WTC11 (cell line): ENCODE data around the gene AGPAT4. TPM values are rescaled to one million over a fixed set of nuclear protein-coding genes. Genes with fewer than 3 reads are reported as not detected.
A peak's percentile ranks its signal among the peaks of the same experiment; 100 is the strongest.

ENCODE experiments used
- ATAC-seq: fragments of 200-7000 bp; cut with Tn5 transposase; 2 replicates; pipeline ENCODE4 v1.10.0; 2021; ENCODE audit warnings: mild to moderate bottlenecking, moderate library complexity
- CTCF ChIA-PET: fragments of 300-600 bp; sonication (Branson Sonifier 250); formaldehyde crosslinking; loops from one replicate; lab custom pipeline; 2021; ENCODE audit warnings: antibody characterized with exemption; lab: Charles Lee
- POLR2A ChIA-PET: fragments of 350-600 bp; sonication (Branson Sonifier 250); formaldehyde crosslinking; loops from one replicate; lab custom pipeline; 2021; ENCODE audit warnings: antibody characterized with exemption; lab: Charles Lee
- DNase-seq: peaks from one replicate; pipeline ENCODE4 v3.0.0; 2021; ENCODE audit warnings: low spot score
- H3K27ac Mint-ChIP-seq: 2 replicates; pipeline ENCODE4 v1.8.0; 2021; ENCODE audit warnings: mixed read lengths
- H3K27me3 Mint-ChIP-seq: 2 replicates; pipeline ENCODE4 v1.8.0; 2021; ENCODE audit warnings: low read depth, mild to moderate bottlenecking, moderate library complexity, mixed read lengths
- H3K36me3 Mint-ChIP-seq: 2 replicates; pipeline ENCODE4 v1.8.0; 2021; ENCODE audit warnings: mixed read lengths
- H3K4me1 Mint-ChIP-seq: 2 replicates; pipeline ENCODE4 v1.8.0; 2022; ENCODE audit warnings: mixed read lengths
- H3K4me3 Mint-ChIP-seq: 2 replicates; pipeline ENCODE4 v1.8.0; 2021; ENCODE audit warnings: mild to moderate bottlenecking, moderate library complexity, mixed read lengths
- H3K9me3 Mint-ChIP-seq: 2 replicates; pipeline ENCODE4 v1.8.0; 2021; ENCODE audit warnings: mixed read lengths
- CREM ChIP-seq: sonication (generic); formaldehyde crosslinking; IDR thresholded peaks from 2 replicates; pipeline ENCODE4 v1.8.1; 2022; ENCODE audit warnings: mild to moderate bottlenecking, missing genetic modification reagents, moderate library complexity
- CTCF ChIP-seq: fragments of 200-600 bp; IDR thresholded peaks from 2 replicates; pipeline ENCODE4 v1.8.0; 2022; ENCODE audit warnings: antibody characterized with exemption
- E2F1 ChIP-seq: sonication (generic); formaldehyde crosslinking; IDR thresholded peaks from 2 replicates; pipeline ENCODE4 v1.8.0; 2022; ENCODE audit warnings: mild to moderate bottlenecking, missing genetic modification reagents
- FOXP4 ChIP-seq: sonication (generic); formaldehyde crosslinking; IDR thresholded peaks from 2 replicates; pipeline ENCODE4 v1.8.0; 2022; ENCODE audit warnings: mild to moderate bottlenecking, missing genetic modification reagents
- GTF2I ChIP-seq: fragments of 250-450 bp; sonication (Bioruptor Pico); conservative IDR thresholded peaks from 2 replicates; pipeline ENCODE4 v1.4.0; 2021; ENCODE audit warnings: mild to moderate bottlenecking
- HMGA2 ChIP-seq: fragments of 250-450 bp; sonication (Bioruptor Pico); IDR thresholded peaks from 2 replicates; pipeline ENCODE4 v1.4.0; 2021; ENCODE audit warnings: mild to moderate bottlenecking, moderate library complexity
- IRF1 ChIP-seq: sonication (generic); formaldehyde crosslinking; IDR thresholded peaks from 2 replicates; pipeline ENCODE4 v1.8.0; 2023; ENCODE audit warnings: missing genetic modification reagents
- SMAD3 ChIP-seq: sonication (generic); formaldehyde crosslinking; IDR thresholded peaks from 2 replicates; pipeline ENCODE4 v1.8.0; 2022; ENCODE audit warnings: missing genetic modification reagents, mild to moderate bottlenecking, borderline replicate concordance
- TEAD1 ChIP-seq: sonication (generic); formaldehyde crosslinking; IDR thresholded peaks from 2 replicates; pipeline ENCODE4 v1.8.0; 2022; ENCODE audit warnings: mild to moderate bottlenecking, missing genetic modification reagents
- TEAD4 ChIP-seq: sonication (generic); formaldehyde crosslinking; IDR thresholded peaks from 2 replicates; pipeline ENCODE4 v1.8.0; 2022; ENCODE audit warnings: mild to moderate bottlenecking, missing genetic modification reagents
- ZNF138 ChIP-seq: sonication (generic); formaldehyde crosslinking; conservative IDR thresholded peaks from 2 replicates; pipeline ENCODE4 v1.8.1; 2022; ENCODE audit warnings: mild to moderate bottlenecking, moderate library complexity, missing genetic modification reagents
- ZNF263 ChIP-seq: sonication (generic); formaldehyde crosslinking; IDR thresholded peaks from 2 replicates; pipeline ENCODE4 v1.8.1; 2022; ENCODE audit warnings: low read depth, mild to moderate bottlenecking, moderate library complexity, missing genetic modification reagents
- ZNF396 ChIP-seq: fragments of 250-450 bp; sonication (Bioruptor Pico); IDR thresholded peaks from 2 replicates; pipeline ENCODE4 v1.8.0; 2021; ENCODE audit warnings: mild to moderate bottlenecking, moderate library complexity, borderline replicate concordance
- ZNF425 ChIP-seq: fragments of 250-450 bp; sonication (Bioruptor Pico); conservative IDR thresholded peaks from 2 replicates; pipeline ENCODE4 v1.9.0; 2021; ENCODE audit warnings: mild to moderate bottlenecking
- ZNF671 ChIP-seq: fragments of 250-450 bp; sonication (Bioruptor Pico); IDR thresholded peaks from 2 replicates; pipeline ENCODE4 v1.8.0; 2021; ENCODE audit warnings: mild to moderate bottlenecking
- ZSCAN18 ChIP-seq: fragments of 250-450 bp; sonication (Bioruptor Pico); IDR thresholded peaks from 2 replicates; pipeline ENCODE4 v2.1.2; 2022; ENCODE audit warnings: mild to moderate bottlenecking, moderate library complexity
- total RNA-seq: library from RNA; stranded (reverse); gene quantifications from 3 replicates; pipeline ENCODE4 v1.2.3, GENCODE V29; 2021

Gene AGPAT4
- total RNA-seq, 1 experiment from 2014 or later, result 19.7 TPM

- Mint-ChIP-seq H3K9me3 (no peaks in the 10 kb centered on the region), H3K4me3 (no peak overlapping the region), H3K27me3 (no peaks in the 10 kb centered on the region), H3K4me1 (peaks cover 61% of the 10 kb centered on the region), H3K27ac (peak overlapping the region; percentile 73; the same call in 1 of the 2 replicates), H3K36me3 (peaks cover 15% of the 10 kb centered on the region)
- ATAC-seq (no peak), DNase-seq (no peak)
- ChIA-PET POLR2A (no interaction called here), CTCF (no interaction called here)
- TF ChIP-seq ZNF396 (CRISPR knock-in tag) (no peak), ZNF263 (CRISPR knock-in tag) (no peak), FOXP4 (CRISPR knock-in tag) (no peak), E2F1 (CRISPR knock-in tag) (no peak), GTF2I (CRISPR knock-in tag) (no peak)
Observed at GRCh38 chr6:161232467-161232866, 41.4 kb downstream of the AGPAT4 start.

- Mint-ChIP-seq H3K4me3 (no peak overlapping the region), H3K4me1 (peaks cover 59% of the 10 kb centered on the region), H3K27ac (peak overlapping the region; percentile 76; the same call in 1 of the 2 replicates), H3K9me3 (no peaks in the 10 kb centered on the region), H3K36me3 (peaks cover 17% of the 10 kb centered on the region), H3K27me3 (no peaks in the 10 kb centered on the region)
- POLR2A ChIA-PET, result no interaction called here
- ATAC-seq (no peak), DNase-seq (no peak)
- CTCF ChIA-PET, result no interaction called here
- TF ChIP-seq CTCF, result no peak
- no peak for TF ChIP-seq ZSCAN18 (CRISPR knock-in tag)
- TF ChIP-seq ZNF671 (CRISPR knock-in tag), result no peak
- TF ChIP-seq HMGA2 (CRISPR knock-in tag), result no peak
- no peak for TF ChIP-seq ZNF425 (CRISPR knock-in tag)
- no peak for TF ChIP-seq TEAD1 (CRISPR knock-in tag)
Observed at GRCh38 chr6:161232010-161232409, 41.9 kb downstream of the AGPAT4 start.

- Mint-ChIP-seq H3K4me1 (peaks cover 47% of the 10 kb centered on the region), H3K9me3 (no peaks in the 10 kb centered on the region), H3K27ac (no peak overlapping the region), H3K27me3 (no peaks in the 10 kb centered on the region), H3K4me3 (no peak overlapping the region), H3K36me3 (peaks cover 26% of the 10 kb centered on the region)
- TF ChIP-seq ZNF671 (CRISPR knock-in tag) (no peak), IRF1 (no peak), GTF2I (CRISPR knock-in tag) (no peak), TEAD4 (CRISPR knock-in tag) (no peak), SMAD3 (CRISPR knock-in tag) (no peak), ZNF138 (CRISPR knock-in tag) (no peak), CREM (no peak)
- DNase-seq (no peak), ATAC-seq (no peak)
- POLR2A ChIA-PET, result no interaction called here
- CTCF ChIA-PET, result no interaction called here
Observed at GRCh38 chr6:161230339-161230738, 43.5 kb downstream of the AGPAT4 start.
